HL-60 (cell line): ENCODE measurements around the gene POLE.

ENCODE experiments used
- DNase-seq, 2 experiments: peaks; one replicate each; pipeline ENCODE4 v3.0.0-alpha.2; 2010 to 2020; ENCODE audit warnings: low read depth in 1 of 2, low spot score in 1 of 2
- H3K27ac ChIP-seq: fragments of 250-450 bp; sonication (Bioruptor Pico); replicated peaks from 2 replicates; pipeline ENCODE4 v1.5.1; 2020; ENCODE audit warnings: mild to moderate bottlenecking, moderate library complexity
- H3K27me3 ChIP-seq: fragments of 250-450 bp; sonication (Bioruptor Pico); 2 replicates; pipeline ENCODE4 v1.5.1; 2021; ENCODE audit warnings: mild to moderate bottlenecking, moderate library complexity; ENCODE audit not compliant: insufficient read depth, poor library complexity, severe bottlenecking
- H3K4me3 ChIP-seq: replicated peaks from 2 replicates; pipeline ENCODE4 v1.5.1; 2011; ENCODE audit warnings: mild to moderate bottlenecking, control low read depth, low read length; ENCODE audit not compliant: insufficient read depth
- GABPA ChIP-seq: IDR thresholded peaks from 2 replicates; pipeline ENCODE4 v1.6.1; 2012; ENCODE audit warnings: low read depth
- POLR2AphosphoS5 ChIP-seq: IDR thresholded peaks from 2 replicates; pipeline ENCODE4 v1.6.1; 2012; ENCODE audit warnings: low read depth
- SPI1 ChIP-seq: IDR thresholded peaks from 2 replicates; pipeline ENCODE4 v1.6.1; 2012; ENCODE audit warnings: low read depth, mild to moderate bottlenecking, borderline replicate concordance
- TF ChIP-seq, protein P1 (sequence below): IDR thresholded peaks from 2 replicates; pipeline ENCODE4 v1.6.1; 2012; ENCODE audit warnings: low read depth; ENCODE audit not compliant: insufficient replicate concordance
- TF ChIP-seq, protein P2 (sequence below): IDR thresholded peaks from one replicate; pipeline ENCODE4 v1.5.1; 2011; ENCODE audit warnings: low read length, control low read depth, inconsistent platforms; ENCODE audit not compliant: insufficient read depth

The POLE gene

DNA sequence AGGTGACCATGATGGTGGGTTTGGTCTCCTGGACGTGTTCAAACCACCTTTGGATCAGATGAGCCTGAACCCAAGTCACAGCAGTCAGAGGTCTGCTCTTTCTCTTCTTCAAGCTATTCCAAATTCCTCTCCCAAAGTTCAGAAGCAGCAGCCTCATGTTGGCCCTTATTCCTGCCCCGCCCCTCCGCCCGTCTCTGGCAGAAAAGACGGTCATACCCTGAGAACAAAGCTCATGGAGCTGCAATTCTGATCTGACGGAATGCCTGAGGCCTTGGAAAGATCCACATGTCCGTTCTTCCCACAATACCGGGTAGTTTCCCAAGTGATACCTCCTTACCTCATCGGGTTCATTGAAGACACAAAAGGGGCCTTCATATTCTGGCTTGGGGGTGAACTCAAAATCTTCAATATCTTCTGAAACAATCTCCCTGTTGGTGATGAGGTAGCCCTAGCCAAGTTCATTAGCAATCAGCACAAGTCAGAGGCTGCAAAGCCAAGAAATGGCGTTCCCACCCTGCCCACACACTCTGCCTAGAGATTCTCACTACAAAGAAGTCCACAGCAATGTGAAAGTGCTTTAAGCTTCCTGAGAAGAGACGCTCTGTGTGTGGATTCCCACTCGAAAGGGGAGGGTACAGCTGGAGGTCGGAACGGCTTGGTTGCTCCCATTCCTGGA, 11.2 kb downstream of the POLE start:
- TF ChIP-seq, protein P1, sequence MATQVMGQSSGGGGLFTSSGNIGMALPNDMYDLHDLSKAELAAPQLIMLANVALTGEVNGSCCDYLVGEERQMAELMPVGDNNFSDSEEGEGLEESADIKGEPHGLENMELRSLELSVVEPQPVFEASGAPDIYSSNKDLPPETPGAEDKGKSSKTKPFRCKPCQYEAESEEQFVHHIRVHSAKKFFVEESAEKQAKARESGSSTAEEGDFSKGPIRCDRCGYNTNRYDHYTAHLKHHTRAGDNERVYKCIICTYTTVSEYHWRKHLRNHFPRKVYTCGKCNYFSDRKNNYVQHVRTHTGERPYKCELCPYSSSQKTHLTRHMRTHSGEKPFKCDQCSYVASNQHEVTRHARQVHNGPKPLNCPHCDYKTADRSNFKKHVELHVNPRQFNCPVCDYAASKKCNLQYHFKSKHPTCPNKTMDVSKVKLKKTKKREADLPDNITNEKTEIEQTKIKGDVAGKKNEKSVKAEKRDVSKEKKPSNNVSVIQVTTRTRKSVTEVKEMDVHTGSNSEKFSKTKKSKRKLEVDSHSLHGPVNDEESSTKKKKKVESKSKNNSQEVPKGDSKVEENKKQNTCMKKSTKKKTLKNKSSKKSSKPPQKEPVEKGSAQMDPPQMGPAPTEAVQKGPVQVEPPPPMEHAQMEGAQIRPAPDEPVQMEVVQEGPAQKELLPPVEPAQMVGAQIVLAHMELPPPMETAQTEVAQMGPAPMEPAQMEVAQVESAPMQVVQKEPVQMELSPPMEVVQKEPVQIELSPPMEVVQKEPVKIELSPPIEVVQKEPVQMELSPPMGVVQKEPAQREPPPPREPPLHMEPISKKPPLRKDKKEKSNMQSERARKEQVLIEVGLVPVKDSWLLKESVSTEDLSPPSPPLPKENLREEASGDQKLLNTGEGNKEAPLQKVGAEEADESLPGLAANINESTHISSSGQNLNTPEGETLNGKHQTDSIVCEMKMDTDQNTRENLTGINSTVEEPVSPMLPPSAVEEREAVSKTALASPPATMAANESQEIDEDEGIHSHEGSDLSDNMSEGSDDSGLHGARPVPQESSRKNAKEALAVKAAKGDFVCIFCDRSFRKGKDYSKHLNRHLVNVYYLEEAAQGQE: no peak
- TF ChIP-seq, protein P2, sequence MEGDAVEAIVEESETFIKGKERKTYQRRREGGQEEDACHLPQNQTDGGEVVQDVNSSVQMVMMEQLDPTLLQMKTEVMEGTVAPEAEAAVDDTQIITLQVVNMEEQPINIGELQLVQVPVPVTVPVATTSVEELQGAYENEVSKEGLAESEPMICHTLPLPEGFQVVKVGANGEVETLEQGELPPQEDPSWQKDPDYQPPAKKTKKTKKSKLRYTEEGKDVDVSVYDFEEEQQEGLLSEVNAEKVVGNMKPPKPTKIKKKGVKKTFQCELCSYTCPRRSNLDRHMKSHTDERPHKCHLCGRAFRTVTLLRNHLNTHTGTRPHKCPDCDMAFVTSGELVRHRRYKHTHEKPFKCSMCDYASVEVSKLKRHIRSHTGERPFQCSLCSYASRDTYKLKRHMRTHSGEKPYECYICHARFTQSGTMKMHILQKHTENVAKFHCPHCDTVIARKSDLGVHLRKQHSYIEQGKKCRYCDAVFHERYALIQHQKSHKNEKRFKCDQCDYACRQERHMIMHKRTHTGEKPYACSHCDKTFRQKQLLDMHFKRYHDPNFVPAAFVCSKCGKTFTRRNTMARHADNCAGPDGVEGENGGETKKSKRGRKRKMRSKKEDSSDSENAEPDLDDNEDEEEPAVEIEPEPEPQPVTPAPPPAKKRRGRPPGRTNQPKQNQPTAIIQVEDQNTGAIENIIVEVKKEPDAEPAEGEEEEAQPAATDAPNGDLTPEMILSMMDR: no peak
- TF ChIP-seq SPI1 (no peak), GABPA (no peak), POLR2AphosphoS5 (no peak)
- no peak for DNase-seq
- H3K27ac ChIP-seq: no peak overlapping the region
- no peaks in the 10 kb centered on the region for H3K27me3 ChIP-seq
- no peak overlapping the region for H3K4me3 ChIP-seq

DNA sequence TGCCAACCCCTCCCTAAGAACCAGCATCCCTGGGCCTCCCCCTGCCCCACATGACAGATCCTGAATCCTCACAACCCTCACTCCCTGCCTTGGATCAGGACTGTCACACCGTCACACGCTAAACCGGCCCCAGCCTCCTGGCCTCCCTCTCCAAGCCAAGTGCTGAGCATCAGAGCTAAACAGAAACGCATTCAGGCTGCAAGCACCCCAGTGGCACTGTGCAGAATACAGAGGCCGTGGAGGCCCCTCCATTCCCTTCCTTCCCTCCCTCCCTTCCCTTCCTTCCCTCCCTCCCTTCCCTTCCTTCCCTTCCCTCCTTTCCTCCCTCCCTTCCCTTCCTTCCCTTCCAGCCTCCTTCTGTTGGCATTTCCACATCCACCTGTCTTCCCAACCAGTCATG, 12.6 kb downstream of the POLE start:
- TF ChIP-seq, protein P2: no peak
- TF ChIP-seq SPI1 (no peak), GABPA (no peak), POLR2AphosphoS5 (no peak)
- TF ChIP-seq, protein P1: no peak
- H3K27me3 ChIP-seq: no peaks in the 10 kb centered on the region
- DNase-seq: no peak
- H3K27ac ChIP-seq: no peak overlapping the region
- no peak overlapping the region for H3K4me3 ChIP-seq

DNA sequence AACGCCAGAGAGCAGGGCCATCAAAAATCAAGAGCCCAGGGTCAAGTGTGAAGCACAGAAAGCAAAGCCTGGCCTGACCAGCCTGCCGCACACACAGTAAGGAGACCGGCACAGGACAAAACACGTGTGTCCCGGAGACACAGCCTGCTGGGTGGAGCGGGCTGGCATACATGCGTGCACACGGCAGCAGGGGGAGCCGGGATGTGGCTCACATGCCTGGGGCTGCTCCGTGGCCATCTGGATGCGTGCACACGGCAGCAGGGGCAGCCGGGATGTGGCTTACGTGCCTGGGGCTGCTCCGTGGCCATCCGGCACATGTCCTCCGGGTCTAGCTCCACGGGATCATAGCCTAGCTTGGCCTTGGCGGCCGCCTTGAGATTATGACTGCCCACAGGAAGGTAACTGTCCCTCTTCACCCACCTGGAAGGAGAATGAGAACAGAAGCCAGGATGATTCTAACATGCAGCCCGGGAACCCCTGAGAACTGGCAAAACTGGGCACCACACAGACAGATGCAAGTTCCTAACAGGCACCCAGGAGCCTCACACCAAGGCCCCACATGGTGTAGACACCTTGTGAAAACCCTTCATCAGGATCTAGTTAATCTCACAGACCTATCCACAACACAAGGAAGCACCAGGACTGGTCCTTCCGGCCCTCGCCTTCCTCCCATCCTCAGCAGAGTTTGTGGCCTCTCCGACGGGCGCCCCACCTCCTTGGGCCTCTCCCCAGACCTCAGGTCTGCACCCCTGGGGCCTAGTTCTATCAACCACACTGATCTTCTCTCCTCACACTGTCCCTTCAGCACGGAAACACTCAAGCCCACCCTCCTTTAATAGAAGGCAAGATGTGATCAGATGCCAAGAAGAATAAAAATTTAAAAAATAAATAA, 13.6 kb downstream of the POLE start:
- Histone ChIP-seq H3K4me3 (no peak overlapping the region), H3K27ac (no peak overlapping the region), H3K27me3 (no peaks in the 10 kb centered on the region)
- TF ChIP-seq POLR2AphosphoS5 (no peak), GABPA (no peak), SPI1 (no peak)
- TF ChIP-seq, protein P2: no peak
- TF ChIP-seq, protein P1: no peak
- DNase-seq: no peak
